COLO668 (cell line): ENCODE results near the gene FBL.
"Not testable (repeated sequence)": the region's sequence is repeated elsewhere in the genome, so short reads cannot be mapped to it uniquely, and the experiment has no call there.

ENCODE experiments used
- DNase-seq: peaks from one replicate; lab custom pipeline; 2025; ENCODE audit not compliant: unreplicated experiment; lab: John Stamatoyannopoulos, UW

FBL gene

DNA sequence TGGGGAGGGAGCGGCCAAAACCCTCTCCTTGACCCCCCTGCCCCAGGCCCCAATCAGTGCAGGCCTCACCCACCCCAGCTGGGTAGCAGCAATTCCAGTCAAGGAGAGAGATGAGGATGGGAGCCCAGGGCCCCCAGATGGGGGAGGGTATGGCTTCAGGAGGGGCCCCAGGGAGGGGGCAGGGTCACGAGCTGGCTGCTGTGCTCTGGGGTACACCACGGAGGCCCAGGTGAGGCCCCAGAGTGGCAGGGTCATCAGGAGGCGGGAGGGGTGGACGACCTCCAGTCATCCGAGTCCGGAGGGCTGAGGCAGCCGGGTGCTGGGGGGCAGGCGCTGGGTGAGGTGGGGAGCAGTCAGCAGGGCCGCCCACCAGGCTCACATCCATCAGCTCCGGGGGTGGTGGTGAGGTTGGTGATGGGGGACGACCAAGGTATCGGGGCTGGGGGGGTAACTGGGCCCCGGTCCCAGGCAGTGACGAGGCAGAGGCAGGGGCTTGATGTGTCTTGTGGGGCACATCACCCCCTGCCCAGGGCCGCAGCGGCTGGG, 20.6 kb downstream of the FBL start:
- DNase-seq = no peak

DNA sequence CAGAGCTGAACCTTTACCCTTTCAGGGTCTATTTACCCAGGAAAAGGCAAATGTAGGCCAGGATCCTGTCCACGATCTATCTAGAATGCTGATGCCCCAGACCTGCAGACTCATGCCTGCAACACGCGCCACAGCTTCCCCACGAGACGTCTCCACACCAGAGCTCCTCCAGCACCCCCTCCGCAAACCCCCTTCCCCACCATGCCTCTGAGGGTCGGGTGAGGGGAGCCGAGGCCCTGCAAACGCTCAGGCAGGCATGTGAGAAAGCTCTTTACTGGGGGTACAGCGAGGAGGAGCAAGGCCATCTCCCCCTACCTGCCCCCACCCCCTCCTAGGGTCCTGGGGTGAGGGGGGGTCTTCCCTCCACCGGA, 21.1 kb downstream of the FBL start:
- DNase-seq = no peak

DNA sequence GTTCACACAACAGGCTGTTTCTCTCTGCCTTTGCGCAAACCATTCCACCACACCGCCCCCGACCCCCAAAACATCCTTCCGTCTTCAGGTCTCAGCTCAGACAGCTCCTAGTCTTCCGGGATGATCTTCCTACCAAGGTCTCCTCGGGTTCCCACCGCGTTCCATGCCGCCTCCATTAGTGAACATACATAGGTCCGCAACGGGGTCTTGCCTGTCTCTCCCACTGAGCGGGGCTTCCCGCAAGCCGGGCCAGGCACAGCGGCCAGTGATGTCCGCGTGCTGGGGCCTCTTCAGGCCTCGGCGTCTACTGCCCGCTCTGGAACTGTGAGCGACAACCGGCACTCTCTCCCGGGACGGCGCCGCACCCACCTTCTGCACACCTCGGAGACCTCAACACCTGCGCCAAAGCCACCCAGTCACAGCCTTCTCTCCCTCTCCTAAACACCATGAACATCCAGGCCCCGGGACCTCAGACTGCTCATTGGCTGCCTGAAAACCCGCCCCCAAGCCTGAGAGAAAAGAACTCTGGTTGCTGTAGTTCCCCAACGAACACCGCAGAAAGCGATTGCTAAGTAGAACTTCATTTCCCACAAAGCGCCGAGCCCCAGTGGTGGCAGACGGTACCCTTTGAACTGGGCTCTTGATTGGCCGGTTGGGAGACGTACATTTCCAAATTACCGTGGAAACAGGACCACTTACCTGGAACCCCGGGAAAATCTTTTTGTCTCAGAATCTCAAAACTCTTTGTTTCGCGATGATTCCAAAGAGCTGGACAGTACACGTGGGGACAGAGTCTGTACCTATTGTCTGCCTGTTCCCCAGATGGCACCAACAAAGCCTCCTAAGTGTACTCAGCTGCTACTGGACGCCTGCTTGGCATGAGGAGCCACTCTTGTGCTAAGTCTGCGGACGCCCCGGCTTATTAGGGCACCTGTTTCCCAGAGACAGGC, 21.8 kb downstream of the FBL start:
- DNase-seq = peak; percentile 92

DNA sequence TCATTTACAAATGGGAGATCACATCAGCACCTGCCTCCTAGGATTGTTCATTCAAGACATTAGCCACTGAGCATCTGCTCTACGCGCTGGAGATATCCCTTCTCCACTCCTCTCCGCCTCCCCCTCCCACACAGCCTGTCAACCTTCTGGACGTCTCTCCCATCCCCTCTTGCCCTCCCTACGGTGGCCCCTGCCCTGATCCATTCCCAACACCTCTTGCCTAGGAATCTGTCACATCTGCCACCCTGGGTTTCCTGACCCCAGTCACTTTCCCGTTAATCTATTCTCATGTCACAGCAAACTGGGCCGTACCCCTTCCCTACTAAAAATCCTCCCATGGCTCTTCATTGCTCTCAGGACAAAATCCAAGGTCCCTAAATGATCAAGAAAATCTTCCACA, 22.5 kb downstream of the FBL start:
- peak; percentile 9 for DNase-seq

DNA sequence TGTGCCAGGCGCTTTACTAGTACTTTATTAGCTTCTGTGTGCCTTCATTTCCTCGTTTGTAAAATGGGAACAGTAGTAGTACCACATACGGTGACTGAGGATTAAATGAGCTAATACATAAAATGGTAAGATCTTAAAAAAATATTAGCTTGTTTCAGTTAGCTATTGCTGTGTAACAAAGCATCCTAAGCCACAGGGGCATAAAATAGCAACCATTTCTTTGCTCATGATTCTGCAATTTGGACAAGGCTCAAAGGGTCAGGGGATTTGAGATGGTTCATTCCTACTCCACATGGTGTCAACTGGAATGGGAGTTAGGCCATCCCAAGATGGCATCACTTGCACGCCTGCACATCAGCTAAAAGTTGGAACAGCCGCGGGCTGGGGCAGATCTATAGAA, 25.5 kb downstream of the FBL start:
- DNase-seq = no peak

DNA sequence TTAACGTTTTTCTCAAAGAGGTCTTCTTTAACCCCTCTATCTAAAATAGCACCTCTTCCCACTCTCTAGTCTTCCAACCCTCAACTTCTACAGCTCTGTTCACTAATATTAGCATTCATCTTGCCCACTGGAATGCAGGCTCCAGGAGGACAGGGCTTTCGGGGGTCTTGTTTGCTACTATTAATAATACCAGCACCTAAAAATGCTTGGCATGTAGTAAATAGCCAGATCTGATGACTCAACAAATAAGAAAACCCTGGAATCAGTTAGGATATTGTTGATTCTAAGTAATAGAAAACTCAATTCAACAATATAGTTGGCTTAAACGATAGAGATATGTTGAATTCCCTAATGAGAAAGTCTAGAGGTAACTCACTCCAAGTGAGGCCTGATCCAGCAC, 26.4 kb downstream of the FBL start:
- DNase-seq = no peak

DNA sequence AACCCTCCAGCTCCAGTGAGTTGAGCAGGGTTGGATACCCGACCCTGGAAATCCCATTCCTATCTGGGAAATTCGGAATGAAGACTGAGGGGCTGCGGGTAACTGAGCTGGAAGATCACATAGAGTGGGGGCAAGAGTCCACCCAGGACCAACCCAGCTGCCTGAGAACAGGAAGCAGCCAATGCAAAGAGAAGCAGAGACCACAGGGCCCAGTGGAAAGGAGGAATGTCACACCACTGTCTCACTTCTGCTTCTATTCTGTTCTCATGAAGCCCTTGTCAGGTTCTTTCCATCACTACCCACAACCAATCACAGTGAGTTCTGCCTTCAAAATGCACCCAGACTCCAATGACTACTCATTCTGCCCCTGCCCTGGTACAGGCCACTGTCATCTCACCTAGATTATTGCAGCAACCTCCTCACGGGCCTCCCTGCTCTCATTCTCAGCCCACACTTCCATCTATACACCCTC, 27.5 kb downstream of the FBL start:
- DNase-seq = no peak

DNA sequence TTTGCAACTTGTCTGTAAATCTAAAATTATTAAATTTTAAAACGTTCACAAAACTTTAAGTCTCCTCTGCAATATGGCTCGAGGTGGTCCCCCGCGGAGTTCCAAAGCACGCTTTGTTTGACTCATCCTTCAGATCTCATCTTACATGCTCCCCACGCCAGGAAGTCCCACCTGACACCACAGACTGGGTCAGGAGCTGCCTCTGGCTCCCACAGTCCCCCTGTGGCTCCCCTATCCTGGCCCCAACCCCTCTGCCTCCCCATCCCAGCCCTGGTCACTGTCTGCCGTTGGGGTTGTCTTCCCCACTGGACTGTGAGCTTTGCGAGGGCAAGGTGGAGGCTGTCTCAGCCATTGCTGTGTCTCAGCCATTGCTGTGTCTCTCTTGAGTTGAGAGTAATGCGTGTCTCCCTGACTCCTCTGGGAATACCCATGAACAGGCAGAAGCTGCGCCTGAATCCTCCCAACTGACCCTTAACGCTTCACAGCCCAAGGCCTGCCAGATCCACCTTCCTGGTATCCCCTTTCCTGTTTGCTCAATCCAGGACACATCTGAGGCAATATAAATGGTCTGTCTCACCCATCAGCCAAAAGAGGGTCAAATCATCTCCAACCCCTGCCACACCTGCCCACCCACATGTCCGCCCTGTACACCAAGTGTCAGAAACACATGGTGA, 28.2 kb downstream of the FBL start:
- no peak for DNase-seq

DNA sequence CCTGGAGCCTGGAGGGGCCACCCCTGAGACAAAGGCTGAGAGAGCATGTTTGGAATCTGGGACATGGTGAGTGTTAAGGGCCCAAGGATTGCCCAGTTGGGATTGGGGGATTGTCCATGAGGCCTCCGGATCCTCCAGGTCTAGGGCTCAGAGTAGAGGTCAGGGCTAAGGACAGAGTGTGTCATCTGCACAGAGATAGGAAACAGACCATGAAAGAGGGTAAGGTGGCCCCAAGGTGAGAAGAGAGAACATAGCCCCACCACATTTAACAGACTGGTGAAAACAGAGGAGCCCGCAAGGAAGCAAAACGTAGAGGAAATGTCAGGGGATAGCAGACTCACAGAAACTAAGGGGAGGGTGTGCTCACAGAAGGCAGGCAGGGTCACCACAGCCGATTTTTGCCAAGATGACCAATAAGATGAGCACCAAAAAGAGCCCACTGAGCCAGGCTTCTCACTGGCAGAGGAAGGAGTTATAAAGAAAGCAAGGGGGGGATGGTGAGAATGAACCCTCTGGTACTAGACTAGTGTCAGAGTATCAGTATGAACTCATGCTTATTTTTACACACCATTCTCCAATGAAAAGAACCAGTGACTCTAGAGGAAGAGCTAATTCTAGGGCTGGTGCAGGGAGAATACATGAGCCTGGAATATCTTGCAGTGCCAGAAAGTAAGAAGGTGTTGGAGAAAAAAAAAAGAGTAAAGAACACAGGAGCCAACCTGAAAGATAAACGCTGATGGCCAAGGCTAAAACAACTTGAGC, 29.7 kb downstream of the FBL start:
- no peak for DNase-seq

DNA sequence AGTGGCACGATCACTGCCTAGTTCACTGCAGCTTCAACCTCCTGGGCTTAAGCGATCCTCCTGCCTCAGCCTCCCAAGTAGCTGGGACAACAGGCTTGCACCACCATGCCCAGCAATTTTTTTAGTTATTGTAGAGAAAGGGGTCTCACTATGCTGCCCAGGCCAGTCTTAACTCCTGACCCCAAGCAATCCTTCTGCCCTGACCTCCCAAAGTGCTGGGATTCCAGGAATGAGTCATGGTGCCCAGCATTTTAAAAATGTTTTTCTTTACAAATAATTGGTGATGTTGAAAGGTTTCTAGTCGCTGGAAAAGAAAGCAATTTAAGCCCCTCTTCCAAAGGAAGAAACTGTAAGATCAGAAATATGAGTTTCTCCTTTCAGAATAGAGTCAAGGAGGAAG, 31.6 kb downstream of the FBL start:
- DNase-seq = no peak

DNA sequence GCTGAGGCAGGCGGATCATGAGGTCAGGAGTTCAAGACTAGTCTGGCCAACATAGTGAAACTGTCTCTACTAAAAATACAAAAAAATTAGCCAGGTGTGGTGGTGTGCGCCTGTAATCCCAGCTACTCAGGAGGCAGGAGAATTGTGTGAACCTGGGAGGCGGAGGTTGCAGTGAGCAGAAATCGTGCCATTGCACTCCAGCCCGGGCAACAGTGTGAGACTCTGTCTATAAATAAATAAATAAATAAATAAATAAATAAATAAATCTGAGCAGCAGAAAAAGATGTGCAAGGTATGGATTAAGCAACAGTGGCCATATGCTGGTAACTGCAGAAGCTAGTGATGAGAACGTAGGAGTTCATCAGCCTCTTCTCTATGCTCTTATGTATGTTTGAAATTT, 32.1 kb downstream of the FBL start:
- not testable (repeated sequence) for DNase-seq

DNA sequence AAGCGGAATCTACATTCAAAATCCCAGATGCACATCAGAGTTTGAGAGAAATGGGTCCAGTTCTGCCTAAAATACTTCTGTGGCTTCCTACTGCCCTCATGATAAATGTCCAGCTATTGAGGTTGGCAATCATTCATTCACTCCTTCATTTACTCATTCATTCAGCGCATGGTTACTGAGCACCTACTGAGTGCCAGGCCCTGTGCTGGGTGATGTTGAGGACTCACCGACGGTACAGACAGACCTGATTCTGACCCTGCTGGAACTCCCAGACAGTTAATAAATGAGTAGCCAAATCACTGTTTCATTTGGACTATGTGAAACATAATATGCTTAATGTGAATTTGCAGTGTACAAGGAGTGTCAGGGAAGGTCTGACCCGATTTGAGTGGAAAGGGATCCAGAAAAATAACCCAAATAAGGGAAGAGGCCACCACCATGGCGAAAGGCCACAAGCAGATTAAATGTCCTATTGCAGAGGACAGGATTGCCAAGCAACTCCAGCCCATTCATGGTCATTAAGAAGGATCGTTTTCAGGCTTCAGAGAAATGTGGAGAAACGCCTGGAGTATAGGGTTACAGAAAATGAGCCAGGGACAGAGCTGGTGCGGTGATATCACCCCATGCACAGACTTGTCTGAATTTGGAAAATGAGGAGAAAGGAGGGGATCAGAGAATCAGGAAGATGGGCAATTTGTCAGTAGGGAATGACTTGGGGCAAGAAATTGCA, 32.8 kb downstream of the FBL start:
- no peak for DNase-seq

DNA sequence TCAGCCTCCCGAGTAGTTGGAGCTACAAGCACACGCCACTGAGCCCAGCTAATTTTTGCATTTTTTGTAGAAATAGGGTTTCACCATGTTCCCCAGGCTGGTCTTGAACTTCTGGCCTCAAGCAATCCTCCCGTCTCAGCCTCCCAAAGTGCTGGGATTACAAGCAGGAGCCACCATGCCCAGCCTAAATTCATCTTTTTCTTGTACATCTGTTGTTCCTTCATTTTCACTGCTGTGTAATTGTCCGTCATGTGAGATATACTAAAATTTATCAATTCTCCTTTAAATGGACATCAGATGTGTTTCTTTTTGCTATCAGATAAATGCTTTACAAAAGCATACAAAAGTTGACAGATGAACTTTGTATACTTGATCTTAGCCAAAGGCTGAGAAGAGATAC, 35.1 kb downstream of the FBL start:
- DNase-seq = no peak

DNA sequence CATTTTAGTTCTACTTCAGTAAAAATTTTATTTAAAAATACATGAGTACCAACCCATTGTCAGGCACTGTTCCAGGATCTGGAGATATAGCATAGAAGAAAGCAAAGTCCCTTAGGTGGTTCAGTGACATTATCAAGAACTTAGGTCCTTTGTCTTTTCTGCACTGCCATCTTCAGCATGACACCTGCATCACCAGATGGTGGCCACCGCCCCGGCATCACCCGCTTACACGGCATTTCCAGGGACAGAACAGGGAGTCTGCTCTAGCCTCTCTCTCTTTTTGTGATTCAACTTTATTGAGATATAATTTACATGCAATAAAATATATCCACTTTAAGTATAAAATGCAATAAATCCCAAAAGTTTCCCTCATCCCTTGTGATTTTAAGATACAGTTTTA, 35.8 kb downstream of the FBL start:
- peak; percentile 7 for DNase-seq

DNA sequence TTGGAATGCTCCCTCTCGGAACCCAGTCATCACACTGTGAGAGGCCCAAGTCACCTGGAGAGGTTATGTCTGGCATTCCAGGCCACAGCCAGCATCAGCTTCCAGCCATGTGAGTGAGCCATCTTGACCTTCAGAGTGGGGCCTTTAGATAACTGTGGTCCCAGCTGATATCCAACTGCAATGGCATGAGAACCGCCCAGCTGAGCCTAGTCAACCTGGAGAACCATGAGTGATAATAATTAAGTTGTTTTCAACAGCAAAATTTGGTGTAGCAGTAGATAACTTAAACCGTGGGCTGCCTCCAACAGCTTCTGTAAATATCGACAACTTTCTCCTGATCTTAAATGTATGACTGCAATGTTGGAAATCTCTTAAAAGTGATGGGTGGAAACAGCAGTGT, 36.8 kb downstream of the FBL start:
- no peak for DNase-seq

DNA sequence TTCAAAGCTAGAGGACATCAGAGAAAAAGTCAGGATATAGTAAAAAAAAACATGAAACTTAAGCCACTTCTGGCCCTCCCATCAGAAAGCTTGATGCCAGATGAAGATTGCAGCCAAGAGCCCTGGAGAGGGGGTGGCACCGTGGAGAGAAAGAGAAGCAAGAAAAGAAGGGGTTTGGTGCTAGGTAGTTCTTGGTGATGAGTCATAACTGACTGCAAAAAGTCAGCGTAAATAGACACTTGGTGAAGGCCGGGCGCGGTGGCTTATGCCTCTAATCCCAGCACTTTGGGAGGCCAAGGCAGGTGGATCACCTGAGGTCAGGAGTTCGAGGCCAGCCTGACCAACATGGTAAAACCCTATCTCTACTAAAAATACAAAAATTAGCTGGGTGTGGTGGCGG, 37.5 kb downstream of the FBL start:
- DNase-seq = not testable (repeated sequence)

DNA sequence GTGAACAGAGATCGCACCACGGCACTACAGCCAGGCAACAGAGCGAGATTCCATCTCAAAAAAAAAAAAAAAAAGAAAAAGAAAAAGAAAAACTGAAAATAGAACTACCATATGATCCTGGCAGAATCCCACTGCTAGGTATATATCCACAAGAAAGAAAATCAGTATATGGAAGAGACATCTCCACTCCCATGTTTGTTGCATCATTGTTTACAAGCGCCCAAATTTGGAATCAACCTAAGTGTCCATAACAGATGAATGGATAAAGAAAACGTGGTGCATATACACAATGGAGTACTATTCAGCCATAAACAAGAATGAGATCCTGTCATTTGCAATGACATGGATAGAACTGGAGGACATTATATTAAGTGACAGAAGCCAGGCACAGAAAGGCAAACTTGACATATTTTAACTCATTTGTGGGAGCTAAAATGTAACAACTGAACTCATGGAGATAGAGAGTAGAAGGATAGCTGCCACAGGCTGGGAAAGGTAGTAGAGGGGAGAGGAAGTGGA, 38.3 kb downstream of the FBL start:
- no peak for DNase-seq

DNA sequence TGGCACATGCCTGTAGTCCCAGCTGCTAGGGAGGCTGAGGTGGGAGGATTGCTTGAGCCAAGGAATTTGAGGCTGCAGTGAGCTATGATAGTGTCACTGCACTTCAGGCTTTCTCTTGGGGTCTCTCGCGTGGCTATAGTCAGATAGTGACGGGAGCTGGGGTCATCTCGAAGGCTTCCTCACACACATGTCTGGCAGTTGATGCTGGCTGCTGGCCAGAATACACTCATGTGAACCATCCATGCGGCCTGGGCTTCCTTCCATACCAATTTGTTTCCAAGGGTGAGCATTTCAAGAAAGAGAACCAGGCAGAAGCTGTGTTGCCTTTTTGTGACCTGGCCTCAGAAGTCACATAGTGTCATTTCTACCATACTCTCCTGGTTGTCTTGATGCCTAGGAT, 41.1 kb downstream of the FBL start:
- DNase-seq = no peak

DNA sequence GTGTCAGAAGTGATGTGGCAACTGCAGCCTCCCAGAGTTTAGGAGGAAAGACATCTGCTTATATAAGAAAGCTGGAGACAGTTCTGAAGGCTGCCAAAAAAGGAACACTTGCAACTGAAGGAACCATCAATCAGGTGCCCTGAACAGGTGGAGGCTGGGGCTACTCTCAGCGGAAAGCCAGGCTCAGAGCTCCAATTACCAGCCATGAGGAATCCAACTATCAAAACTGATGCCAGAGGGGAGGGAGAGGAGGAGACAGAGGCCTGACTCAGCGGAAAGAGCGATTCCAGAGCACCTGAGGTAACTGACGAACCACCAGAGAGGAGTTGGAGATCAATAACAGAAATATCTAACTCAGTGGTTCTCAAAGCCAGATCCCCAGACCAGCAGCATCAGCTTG, 43.2 kb downstream of the FBL start:
- no peak for DNase-seq

DNA sequence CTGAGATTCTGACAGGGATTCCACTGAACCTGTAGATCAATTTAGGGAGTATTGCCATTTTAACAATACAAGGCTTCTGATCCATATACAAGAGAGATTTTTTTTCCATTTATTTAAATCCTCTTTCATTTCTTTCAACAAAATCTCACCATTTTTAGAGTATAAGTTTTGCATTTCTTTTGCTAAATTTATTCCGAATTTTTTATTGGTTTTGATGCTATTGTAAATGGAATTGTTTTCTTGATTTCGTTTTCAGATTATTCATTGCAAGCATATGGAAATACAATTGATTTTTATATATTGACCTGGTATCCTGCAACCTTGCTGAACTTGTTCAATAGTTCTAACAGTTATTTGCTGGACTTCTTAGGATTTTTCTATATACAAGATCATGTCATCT, 49.1 kb downstream of the FBL start:
- no peak for DNase-seq
